ENCODE results near the gene ARHGEF4. TPM values are rescaled to one million over a fixed set of nuclear protein-coding genes. Genes with fewer than 3 reads are reported as not detected.

ARHGEF4 gene
- total and polyA plus RNA-seq, 7 donors = 1.7 to 32.4 (median 17.2) TPM; not detected in 1

DNA sequence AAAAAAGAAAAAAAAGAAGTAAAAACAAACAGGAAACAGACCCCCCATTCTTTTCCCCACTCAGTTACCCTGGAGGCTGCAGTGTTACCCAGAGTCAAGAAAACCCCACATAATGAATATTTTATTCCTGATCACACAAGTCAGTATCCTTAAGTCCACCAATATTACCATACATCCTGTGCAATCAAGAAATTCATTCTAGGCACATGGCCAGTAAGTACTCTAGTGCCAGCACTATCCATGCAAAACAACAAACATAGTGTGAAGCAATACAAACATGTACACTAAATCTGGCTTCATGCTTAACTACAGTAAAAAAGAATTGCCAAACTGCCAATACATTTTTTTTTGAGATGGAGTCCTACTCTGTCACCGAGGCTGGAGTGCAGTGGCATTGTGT lies 145.0 kb downstream of the ARHGEF4 start:
- Histone ChIP-seq H3K4me1 (no peaks in the 10 kb centered on the region), H3K4me3 (no peak overlapping the region), H3K9me3 (no peaks in the 10 kb centered on the region), H3K36me3 (no peaks in the 10 kb centered on the region), H3K27ac (no peak overlapping the region), H3K27me3 (no peaks in the 10 kb centered on the region)
- TF ChIP-seq POLR2A (IDR thresholded peaks at IDR 0.05) = no peak
- TF ChIP-seq POLR2AphosphoS5 (IDR thresholded peaks at IDR 0.05) = no peak
- TF ChIP-seq, protein P1, sequence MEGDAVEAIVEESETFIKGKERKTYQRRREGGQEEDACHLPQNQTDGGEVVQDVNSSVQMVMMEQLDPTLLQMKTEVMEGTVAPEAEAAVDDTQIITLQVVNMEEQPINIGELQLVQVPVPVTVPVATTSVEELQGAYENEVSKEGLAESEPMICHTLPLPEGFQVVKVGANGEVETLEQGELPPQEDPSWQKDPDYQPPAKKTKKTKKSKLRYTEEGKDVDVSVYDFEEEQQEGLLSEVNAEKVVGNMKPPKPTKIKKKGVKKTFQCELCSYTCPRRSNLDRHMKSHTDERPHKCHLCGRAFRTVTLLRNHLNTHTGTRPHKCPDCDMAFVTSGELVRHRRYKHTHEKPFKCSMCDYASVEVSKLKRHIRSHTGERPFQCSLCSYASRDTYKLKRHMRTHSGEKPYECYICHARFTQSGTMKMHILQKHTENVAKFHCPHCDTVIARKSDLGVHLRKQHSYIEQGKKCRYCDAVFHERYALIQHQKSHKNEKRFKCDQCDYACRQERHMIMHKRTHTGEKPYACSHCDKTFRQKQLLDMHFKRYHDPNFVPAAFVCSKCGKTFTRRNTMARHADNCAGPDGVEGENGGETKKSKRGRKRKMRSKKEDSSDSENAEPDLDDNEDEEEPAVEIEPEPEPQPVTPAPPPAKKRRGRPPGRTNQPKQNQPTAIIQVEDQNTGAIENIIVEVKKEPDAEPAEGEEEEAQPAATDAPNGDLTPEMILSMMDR (IDR thresholded peaks at IDR 0.05) = no peak
- TF ChIP-seq EP300 (IDR thresholded peaks at IDR 0.05) = no peak
- 41 to 91% methylated on average over 1 of the region's 1 CpG for WGBS, 2 donors
- intact Hi-C loops (cut with DNase I) = no loop called here
- no peak for DNase-seq

DNA sequence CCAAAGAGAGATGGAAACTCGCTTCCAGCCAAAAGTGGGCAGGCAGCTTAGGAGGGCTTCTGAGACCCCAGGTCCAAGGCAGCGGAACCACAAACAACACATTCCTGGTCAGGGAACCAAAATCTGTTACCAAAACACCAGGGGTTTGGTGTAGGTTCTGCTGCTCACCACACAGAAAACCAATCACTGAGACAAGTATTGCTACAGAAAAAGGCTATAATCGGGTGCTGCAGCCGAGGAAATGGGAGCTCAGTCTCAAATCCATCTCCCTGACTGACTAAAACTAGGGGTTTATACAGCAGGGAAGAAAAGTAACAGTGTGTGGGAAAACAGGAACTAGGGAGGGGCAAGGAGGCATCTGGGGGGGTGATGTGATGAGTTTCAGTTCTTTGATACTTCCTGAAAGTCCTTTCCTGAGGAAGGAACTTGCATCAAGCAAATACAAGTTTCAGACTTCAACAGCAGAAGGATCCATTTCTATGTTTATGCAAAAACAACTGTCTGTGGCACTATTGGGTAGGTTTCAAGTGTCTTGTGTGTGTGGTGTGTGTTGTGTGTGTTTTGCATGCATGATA lies 148.6 kb downstream of the ARHGEF4 start:
- Histone ChIP-seq H3K4me1 (no peaks in the 10 kb centered on the region), H3K27ac (no peak overlapping the region), H3K4me3 (no peak overlapping the region), H3K9me3 (no peaks in the 10 kb centered on the region), H3K27me3 (no peaks in the 10 kb centered on the region), H3K36me3 (no peaks in the 10 kb centered on the region)
- WGBS, 2 donors = 87 to 88% methylated on average over 4 of the region's 4 CpGs
- no peak for DNase-seq
- TF ChIP-seq EP300 (IDR thresholded peaks at IDR 0.05) = no peak
- TF ChIP-seq POLR2A (IDR thresholded peaks at IDR 0.05) = no peak
- no peak for TF ChIP-seq POLR2AphosphoS5 (IDR thresholded peaks at IDR 0.05)
- TF ChIP-seq, protein P1 (IDR thresholded peaks at IDR 0.05) = no peak
- intact Hi-C loops (cut with DNase I) = no loop called here

DNA sequence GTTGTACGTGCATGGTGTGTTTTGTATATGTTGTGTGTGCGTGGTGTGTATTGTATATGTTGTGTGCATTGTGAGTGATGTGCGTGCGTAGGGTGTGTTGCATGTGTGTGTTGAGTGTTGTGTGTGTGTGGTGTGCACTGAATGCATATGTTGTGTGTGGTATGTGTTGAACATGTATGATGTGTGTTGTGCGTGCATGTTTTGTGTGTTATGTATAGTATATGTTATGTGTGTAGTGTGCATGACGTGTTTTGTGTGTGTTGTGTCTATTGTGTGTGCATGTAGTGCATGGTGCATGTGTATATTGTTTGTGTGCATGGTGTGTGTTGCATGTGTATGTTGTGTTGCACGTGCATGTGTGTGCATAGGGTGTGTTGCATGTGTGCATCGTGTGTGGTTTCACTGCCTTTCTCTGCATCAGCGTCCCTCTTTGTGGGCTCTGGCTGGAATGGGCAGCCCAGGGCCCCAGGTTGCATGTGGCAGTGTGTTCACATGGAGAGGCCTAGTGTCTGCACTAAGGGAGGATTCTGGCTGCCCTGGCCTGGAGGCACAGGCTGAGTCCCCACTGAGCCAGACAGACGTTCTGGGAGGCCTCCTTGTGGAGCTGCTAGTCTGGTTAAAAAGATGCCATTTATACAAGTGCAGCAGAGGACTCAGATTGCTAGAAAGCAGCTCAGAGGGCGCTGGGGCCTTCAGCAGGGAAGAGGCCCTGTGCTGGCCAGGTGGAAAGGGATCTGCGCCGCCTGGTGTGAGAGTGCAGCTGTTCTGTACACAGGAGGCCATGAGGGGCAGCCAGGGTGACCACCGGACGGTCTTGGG lies 149.3 kb downstream of the ARHGEF4 start:
- H3K9me3 ChIP-seq = no peaks in the 10 kb centered on the region
- no peaks in the 10 kb centered on the region for H3K36me3 ChIP-seq
- no peak overlapping the region for H3K27ac ChIP-seq
- intact Hi-C loops (cut with DNase I) = no loop called here
- H3K27me3 ChIP-seq = no peaks in the 10 kb centered on the region
- TF ChIP-seq, protein P1 (IDR thresholded peaks at IDR 0.05) = no peak
- TF ChIP-seq POLR2A (IDR thresholded peaks at IDR 0.05) = no peak
- TF ChIP-seq EP300 (IDR thresholded peaks at IDR 0.05) = no peak
- no peak for TF ChIP-seq POLR2AphosphoS5 (IDR thresholded peaks at IDR 0.05)
- DNase-seq = no peak
- no peaks in the 10 kb centered on the region for H3K4me1 ChIP-seq
- no peak overlapping the region for H3K4me3 ChIP-seq
- 90% methylated on average over 15 of the region's 15 CpGs for WGBS, 2 donors

DNA sequence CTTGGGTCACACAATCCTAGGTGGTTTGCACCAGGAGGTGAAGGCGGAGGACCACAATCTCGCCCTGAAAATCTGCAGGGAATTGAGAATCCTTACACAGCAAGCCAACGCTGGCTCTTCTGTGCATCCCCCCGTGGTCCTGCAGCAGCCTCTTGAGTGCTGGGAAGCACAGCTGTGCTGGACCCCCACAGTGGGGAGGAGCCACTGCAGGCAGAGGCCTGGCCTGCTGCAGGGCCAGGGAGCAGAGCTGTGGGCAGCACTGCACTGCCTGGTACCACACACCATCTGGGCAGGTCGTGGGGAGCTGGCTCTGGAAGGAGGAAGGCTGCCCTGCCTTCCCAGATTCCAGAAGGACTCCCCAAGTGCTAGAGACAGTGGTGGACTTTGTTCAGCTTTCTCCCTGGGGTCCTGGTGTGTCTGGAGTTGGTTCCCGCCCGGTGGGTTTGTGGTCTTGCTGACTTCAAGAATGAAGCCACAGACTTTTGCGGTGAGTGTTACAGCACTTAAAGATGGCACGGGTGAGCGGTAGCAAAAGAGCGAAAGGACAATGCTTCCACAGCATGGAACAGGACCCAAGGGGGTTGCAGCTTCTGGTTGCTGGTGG lies 150.3 kb downstream of the ARHGEF4 start:
- Histone ChIP-seq H3K4me3 (no peak overlapping the region), H3K9me3 (no peaks in the 10 kb centered on the region), H3K27ac (no peak overlapping the region), H3K4me1 (no peaks in the 10 kb centered on the region), H3K27me3 (no peaks in the 10 kb centered on the region), H3K36me3 (no peaks in the 10 kb centered on the region)
- no peak for DNase-seq
- TF ChIP-seq EP300 (IDR thresholded peaks at IDR 0.05) (no peak), POLR2A (IDR thresholded peaks at IDR 0.05) (no peak), POLR2AphosphoS5 (IDR thresholded peaks at IDR 0.05) (no peak)
- TF ChIP-seq, protein P1 (IDR thresholded peaks at IDR 0.05) = no peak
- intact Hi-C loops (cut with DNase I) = no loop called here
- 84 to 89% methylated on average over 11 of the region's 11 CpGs for WGBS, 2 donors

All from sigmoid colon (tissue), 7 donors.